ENCODE measurements around the gene KIAA1671.

Gene KIAA1671

GRCh38 chr22:25216230-25216629 is 263.7 kb downstream of the KIAA1671 start:
- no peak overlapping the region for H2AFZ ChIP-seq (ENCODE audit: insufficient read depth, low read length, poor library complexity)
- H3K4me3 ChIP-seq (ENCODE audit: low read depth, low read length), result no peak overlapping the region
- no peak for DNase-seq
- no peak overlapping the region for H4K8ac ChIP-seq (ENCODE audit: low read depth, low read length)
- no peak overlapping the region for H2AK5ac ChIP-seq (ENCODE audit: low read length)
- H3K36me3 ChIP-seq (ENCODE audit: control insufficient read depth in 1 of 2, insufficient read depth in 2 of 2, low read length in 2 of 2), result no peaks in the 10 kb centered on the region
- H2BK5ac ChIP-seq (ENCODE audit: low read depth, low read length, poor library complexity), result no peak overlapping the region
- no peak overlapping the region for H3K4ac ChIP-seq (ENCODE audit: low read depth, low read length)
- H4K91ac ChIP-seq (ENCODE audit: low read depth, low read length), result no peak overlapping the region
- H2BK120ac ChIP-seq (ENCODE audit: insufficient read depth, low read length, poor library complexity), result no peak overlapping the region
- H3K18ac ChIP-seq (ENCODE audit: low read length), result no peak overlapping the region
- no peak overlapping the region for H3K9ac ChIP-seq (ENCODE audit: low read length)
- no peak overlapping the region for H3K14ac ChIP-seq (ENCODE audit: low read length)
- no CpG with 5 or more reads among the region's 2 CpGs for WGBS (ENCODE audit: extremely low coverage, insufficient coverage, insufficient read length)
- no peak overlapping the region for H3K27ac ChIP-seq (ENCODE audit: low read depth, low read length)
- H4K12ac ChIP-seq (ENCODE audit: low read depth, low read length), result no peak overlapping the region
- H2BK12ac ChIP-seq (ENCODE audit: low read length), result no peak overlapping the region
- H3K27me3 ChIP-seq (ENCODE audit: insufficient read depth, low read length), result no peaks in the 10 kb centered on the region
- H3K23ac ChIP-seq (ENCODE audit: low read length), result no peak overlapping the region
- no peaks in the 10 kb centered on the region for H3K79me2 ChIP-seq (ENCODE audit: control insufficient read depth, insufficient read depth, low read length, poor library complexity)
- H3K79me1 ChIP-seq (ENCODE audit: low read length), result no peaks in the 10 kb centered on the region
- no peaks in the 10 kb centered on the region for H3K9me3 ChIP-seq (ENCODE audit: insufficient read depth, low read depth, low read length)
- H3K4me2 ChIP-seq (ENCODE audit: low read length), result no peak overlapping the region
- H3K4me1 ChIP-seq (ENCODE audit: control insufficient read depth in 1 of 2, insufficient read depth in 2 of 2, low read length in 2 of 2), result no peaks in the 10 kb centered on the region

- DNase-seq, result no peak
- H4K8ac ChIP-seq (ENCODE audit: low read depth, low read length), result no peak within 1 kb of the TSS
- H3K4me1 ChIP-seq (ENCODE audit: control insufficient read depth in 1 of 2, insufficient read depth in 2 of 2, low read length in 2 of 2), result no peaks in the 10 kb centered on the region
- H2AFZ ChIP-seq (ENCODE audit: insufficient read depth, low read length, poor library complexity), result no peak within 1 kb of the TSS
- no peak within 1 kb of the TSS for H3K14ac ChIP-seq (ENCODE audit: low read length)
- no peak within 1 kb of the TSS for H3K9ac ChIP-seq (ENCODE audit: low read length)
- H3K36me3 ChIP-seq (ENCODE audit: control insufficient read depth in 1 of 2, insufficient read depth in 2 of 2, low read length in 2 of 2), result no peaks in the 10 kb centered on the region
- no peak within 1 kb of the TSS for H4K91ac ChIP-seq (ENCODE audit: low read depth, low read length)
- no peak within 1 kb of the TSS for H2BK5ac ChIP-seq (ENCODE audit: low read depth, low read length, poor library complexity)
- no peak within 1 kb of the TSS for H3K23ac ChIP-seq (ENCODE audit: low read length)
- no peak within 1 kb of the TSS for H2BK12ac ChIP-seq (ENCODE audit: low read length)
- H3K4me2 ChIP-seq (ENCODE audit: low read length), result no peak within 1 kb of the TSS
- H4K12ac ChIP-seq (ENCODE audit: low read depth, low read length), result no peak within 1 kb of the TSS
- no peaks in the 10 kb centered on the region for H3K27me3 ChIP-seq (ENCODE audit: insufficient read depth, low read length)
- no peaks in the 10 kb centered on the region for H3K79me2 ChIP-seq (ENCODE audit: control insufficient read depth, insufficient read depth, low read length, poor library complexity)
- no peak within 1 kb of the TSS for H3K4me3 ChIP-seq (ENCODE audit: low read depth, low read length)
- no peak within 1 kb of the TSS for H3K27ac ChIP-seq (ENCODE audit: low read depth, low read length)
- H2AK5ac ChIP-seq (ENCODE audit: low read length), result no peak within 1 kb of the TSS
- H3K18ac ChIP-seq (ENCODE audit: low read length), result no peak within 1 kb of the TSS
- no peaks in the 10 kb centered on the region for H3K9me3 ChIP-seq (ENCODE audit: insufficient read depth, low read depth, low read length)
- no CpG with 5 or more reads among the region's 19 CpGs for WGBS (ENCODE audit: extremely low coverage, insufficient coverage, insufficient read length)
- no peak within 1 kb of the TSS for H3K4ac ChIP-seq (ENCODE audit: low read depth, low read length)
- H3K79me1 ChIP-seq (ENCODE audit: low read length), result no peaks in the 10 kb centered on the region
- H2BK120ac ChIP-seq (ENCODE audit: insufficient read depth, low read length, poor library complexity), result no peak within 1 kb of the TSS
These were observed 266.7 kb downstream of the KIAA1671 start, which contains the start of gene CRYBB2 for GRCh38 chr22:25219211-25219689. Gene CRYBB2 (plus strand): TSS chr22:25219639. CDS start chr22:25221430, 1,791 bp downstream.

GRCh38 chr22:25219948-25220442 is 267.5 kb downstream of the KIAA1671 start:
- Histone ChIP-seq H3K4me2 (ENCODE audit: low read length) (no peak overlapping the region), H3K14ac (ENCODE audit: low read length) (no peak overlapping the region), H3K4me1 (ENCODE audit: control insufficient read depth in 1 of 2, insufficient read depth in 2 of 2, low read length in 2 of 2) (no peaks in the 10 kb centered on the region), H4K8ac (ENCODE audit: low read depth, low read length) (no peak overlapping the region), H3K27ac (ENCODE audit: low read depth, low read length) (no peak overlapping the region), H4K12ac (ENCODE audit: low read depth, low read length) (no peak overlapping the region), H3K18ac (ENCODE audit: low read length) (no peak overlapping the region), H4K91ac (ENCODE audit: low read depth, low read length) (no peak overlapping the region), H2BK12ac (ENCODE audit: low read length) (no peak overlapping the region), H3K27me3 (ENCODE audit: insufficient read depth, low read length) (no peaks in the 10 kb centered on the region), H2BK5ac (ENCODE audit: low read depth, low read length, poor library complexity) (no peak overlapping the region), H3K79me1 (ENCODE audit: low read length) (no peaks in the 10 kb centered on the region), H3K79me2 (ENCODE audit: control insufficient read depth, insufficient read depth, low read length, poor library complexity) (no peaks in the 10 kb centered on the region), H3K23ac (ENCODE audit: low read length) (no peak overlapping the region), H2AFZ (ENCODE audit: insufficient read depth, low read length, poor library complexity) (no peak overlapping the region), H3K9me3 (ENCODE audit: insufficient read depth, low read depth, low read length) (no peaks in the 10 kb centered on the region), H3K4ac (ENCODE audit: low read depth, low read length) (no peak overlapping the region), H3K4me3 (ENCODE audit: low read depth, low read length) (no peak overlapping the region), H2BK120ac (ENCODE audit: insufficient read depth, low read length, poor library complexity) (no peak overlapping the region), H3K9ac (ENCODE audit: low read length) (no peak overlapping the region), H2AK5ac (ENCODE audit: low read length) (no peak overlapping the region), H3K36me3 (ENCODE audit: control insufficient read depth in 1 of 2, insufficient read depth in 2 of 2, low read length in 2 of 2) (no peaks in the 10 kb centered on the region)
- no CpG with 5 or more reads among the region's 4 CpGs for WGBS (ENCODE audit: extremely low coverage, insufficient coverage, insufficient read length)
- DNase-seq, result no peak

- Histone ChIP-seq H3K9ac (ENCODE audit: low read length) (no peak overlapping the region), H3K4me1 (ENCODE audit: control insufficient read depth in 1 of 2, insufficient read depth in 2 of 2, low read length in 2 of 2) (no peaks in the 10 kb centered on the region), H4K12ac (ENCODE audit: low read depth, low read length) (no peak overlapping the region), H3K9me3 (ENCODE audit: insufficient read depth, low read depth, low read length) (no peaks in the 10 kb centered on the region), H3K79me1 (ENCODE audit: low read length) (no peaks in the 10 kb centered on the region), H2BK120ac (ENCODE audit: insufficient read depth, low read length, poor library complexity) (no peak overlapping the region), H3K4ac (ENCODE audit: low read depth, low read length) (no peak overlapping the region), H2BK5ac (ENCODE audit: low read depth, low read length, poor library complexity) (no peak overlapping the region), H2AK5ac (ENCODE audit: low read length) (no peak overlapping the region), H3K4me3 (ENCODE audit: low read depth, low read length) (no peak overlapping the region), H3K4me2 (ENCODE audit: low read length) (no peak overlapping the region), H2BK12ac (ENCODE audit: low read length) (no peak overlapping the region), H4K8ac (ENCODE audit: low read depth, low read length) (no peak overlapping the region), H3K14ac (ENCODE audit: low read length) (no peak overlapping the region), H3K18ac (ENCODE audit: low read length) (no peak overlapping the region), H3K79me2 (ENCODE audit: control insufficient read depth, insufficient read depth, low read length, poor library complexity) (no peaks in the 10 kb centered on the region), H3K36me3 (ENCODE audit: control insufficient read depth in 1 of 2, insufficient read depth in 2 of 2, low read length in 2 of 2) (no peaks in the 10 kb centered on the region), H3K27ac (ENCODE audit: low read depth, low read length) (no peak overlapping the region), H3K23ac (ENCODE audit: low read length) (no peak overlapping the region), H4K91ac (ENCODE audit: low read depth, low read length) (no peak overlapping the region), H2AFZ (ENCODE audit: insufficient read depth, low read length, poor library complexity) (no peak overlapping the region), H3K27me3 (ENCODE audit: insufficient read depth, low read length) (no peaks in the 10 kb centered on the region)
- no peak for DNase-seq
- no CpG with 5 or more reads among the region's 8 CpGs for WGBS (ENCODE audit: extremely low coverage, insufficient coverage, insufficient read length)
These were observed 269.3 kb downstream of the KIAA1671 start for GRCh38 chr22:25221790-25222189.
